ENCODE data around the gene TMEM200A.

DNA sequence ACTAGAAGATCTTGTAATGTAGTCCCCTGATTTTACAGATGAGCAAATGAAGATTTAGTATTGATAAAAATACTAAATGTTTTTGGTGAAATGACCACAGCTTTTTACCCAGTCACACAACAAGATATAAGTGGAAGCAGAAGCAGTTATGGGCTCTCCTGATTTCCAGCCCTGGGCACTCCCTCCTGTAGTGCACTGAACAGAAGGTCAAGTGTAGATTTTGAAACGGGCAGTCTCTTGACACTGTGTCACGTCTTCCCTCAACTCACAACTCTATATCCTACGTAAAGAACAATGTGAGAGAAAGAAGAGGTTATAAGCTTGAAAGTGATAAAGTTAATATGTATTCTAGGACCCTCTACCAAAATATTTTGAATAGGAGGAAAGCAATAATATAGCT, 23.3 kb downstream of the TMEM200A start:
- TF ChIP-seq POLR2A (IDR thresholded peaks at IDR 0.05) (no peak), CTCF (IDR thresholded peaks at IDR 0.05) (no peak)
